MM.1S (cell line): ENCODE results near the gene GNG3.

Experiments
- DNase-seq: peaks from one replicate; pipeline ENCODE4 v3.0.0-alpha.2; 2015
- H2AFZ ChIP-seq: fragments of 300-600 bp; sonication (generic); 2 replicates; pipeline ENCODE4 v1.6.0; 2016; ENCODE audit warnings: antibody characterized with exemption, low read length
- H3F3A ChIP-seq: fragments of 300-600 bp; sonication (generic); 2 replicates; pipeline ENCODE4 v1.6.1; 2016; ENCODE audit warnings: mild to moderate bottlenecking, antibody characterized with exemption, low read length, moderate library complexity, mixed read lengths; ENCODE audit not compliant: insufficient read depth
- H3K27ac ChIP-seq: fragments of 300-600 bp; sonication (generic); 2 replicates; pipeline ENCODE4 v1.5.1; 2016; ENCODE audit warnings: mild to moderate bottlenecking, low read length
- H3K27me3 ChIP-seq: fragments of 300-600 bp; sonication (generic); replicated peaks from 2 replicates; pipeline ENCODE4 v1.6.0; 2016; ENCODE audit warnings: low read length; ENCODE audit not compliant: insufficient read depth
- H3K36me3 ChIP-seq: fragments of 300-600 bp; sonication (generic); replicated peaks from 2 replicates; pipeline ENCODE4 v1.6.1; 2016; ENCODE audit warnings: mild to moderate bottlenecking, low read length, mixed read lengths; ENCODE audit not compliant: insufficient read depth
- H3K4me1 ChIP-seq: fragments of 300-600 bp; sonication (generic); 2 replicates; pipeline ENCODE4 v1.6.1; 2016; ENCODE audit warnings: low read length, mixed read lengths
- H3K4me2 ChIP-seq: fragments of 300-600 bp; sonication (generic); 2 replicates; pipeline ENCODE4 v1.6.0; 2016; ENCODE audit warnings: low read depth, low read length
- H3K4me3 ChIP-seq: fragments of 300-600 bp; sonication (generic); 2 replicates; pipeline ENCODE4 v1.5.1; 2016; ENCODE audit warnings: low read length, mixed read lengths
- H3K79me2 ChIP-seq: fragments of 300-600 bp; sonication (generic); 2 replicates; pipeline ENCODE4 v1.6.1; 2016; ENCODE audit warnings: mixed run types, low read length, mixed read lengths
- H3K9ac ChIP-seq: fragments of 300-600 bp; sonication (generic); 2 replicates; pipeline ENCODE4 v1.6.1; 2016; ENCODE audit warnings: low read length, mixed read lengths
- H3K9me2 ChIP-seq: fragments of 300-600 bp; sonication (generic); replicated peaks from 2 replicates; pipeline ENCODE4 v1.6.1; 2016; ENCODE audit warnings: mild to moderate bottlenecking, low read length, mixed read lengths; ENCODE audit not compliant: insufficient read depth
- H3K9me3 ChIP-seq: fragments of 300-600 bp; sonication (generic); replicated peaks from 2 replicates; pipeline ENCODE4 v1.6.1; 2016; ENCODE audit warnings: mild to moderate bottlenecking, low read length, mixed read lengths; ENCODE audit not compliant: insufficient read depth
- H4K20me1 ChIP-seq: fragments of 300-600 bp; sonication (generic); 2 replicates; pipeline ENCODE4 v1.6.1; 2016; ENCODE audit warnings: mild to moderate bottlenecking, low read length, moderate library complexity, mixed read lengths; ENCODE audit not compliant: insufficient read depth
- CTCF ChIP-seq: fragments of 300-600 bp; sonication (generic); IDR thresholded peaks from 2 replicates; pipeline ENCODE4 v1.5.1; 2016; ENCODE audit warnings: antibody characterized with exemption, low read length, mixed read lengths
- EZH2 ChIP-seq: fragments of 300-600 bp; sonication (generic); optimal IDR thresholded peaks from 2 replicates; pipeline ENCODE3; 2017; ENCODE audit warnings: low read depth, mild to moderate bottlenecking, antibody characterized with exemption, low read length, mixed read lengths
- EZH2phosphoT487 ChIP-seq: fragments of 300-600 bp; sonication (generic); IDR thresholded peaks from 2 replicates; pipeline ENCODE4 v1.6.1; 2018; ENCODE audit warnings: antibody characterized with exemption, low read length

GNG3 gene

GRCh38 chr11:62709247-62710000 is 1.9 kb downstream of the GNG3 start:
- H3F3A ChIP-seq, result peaks cover 61% of the 10 kb centered on the region

GRCh38 chr11:62710001-62710345 is 2.5 kb downstream of the GNG3 start:
- H4K20me1 ChIP-seq, result no peaks in the 10 kb centered on the region
- peak overlapping the region; percentile 80 for H2AFZ ChIP-seq
- H3K9me2 ChIP-seq, result no peaks in the 10 kb centered on the region
- H3K36me3 ChIP-seq, result no peaks in the 10 kb centered on the region
- H3K4me1 ChIP-seq, result peaks cover 61% of the 10 kb centered on the region
- H3K9ac ChIP-seq, result peak overlapping the region; percentile 93
- peaks cover 41% of the 10 kb centered on the region for H3K79me2 ChIP-seq
- H3K9me3 ChIP-seq, result no peaks in the 10 kb centered on the region
- H3K4me2 ChIP-seq, result peak overlapping the region; percentile 96
- peak overlapping the region; percentile 70 for H3K4me3 ChIP-seq
- H3K27me3 ChIP-seq, result no peaks in the 10 kb centered on the region
- H3F3A ChIP-seq, result peaks cover 66% of the 10 kb centered on the region
- peak overlapping the region; percentile 93 for H3K27ac ChIP-seq
- peak; percentile 48 for DNase-seq
- TF ChIP-seq EZH2phosphoT487, result no peak
- no peak for TF ChIP-seq CTCF
- no peak for TF ChIP-seq EZH2

More at GRCh38 chr11:62709247-62710000, 1.9 kb downstream of the GNG3 start:
- Histone ChIP-seq H3K79me2 (peaks cover 41% of the 10 kb centered on the region), H3K4me2 (peak overlapping the region; percentile 96), H2AFZ (peak overlapping the region; percentile 80), H3K4me3 (peak overlapping the region; percentile 70), H3K27me3 (no peaks in the 10 kb centered on the region), H3K9me2 (no peaks in the 10 kb centered on the region), H3K36me3 (no peaks in the 10 kb centered on the region), H3K4me1 (peaks cover 57% of the 10 kb centered on the region), H3K9ac (peak overlapping the region; percentile 93), H3K9me3 (no peaks in the 10 kb centered on the region), H4K20me1 (no peaks in the 10 kb centered on the region), H3K27ac (peak overlapping the region; percentile 93)
- DNase-seq, result peak; percentile 98
- TF ChIP-seq EZH2phosphoT487 (no peak), CTCF (no peak), EZH2 (no peak)

- no peak overlapping the region for H2AFZ ChIP-seq
- peak overlapping the region; percentile 68; the same call in 1 of the 2 replicates for H3K27ac ChIP-seq
- peaks cover 71% of the 10 kb centered on the region for H3F3A ChIP-seq
- H3K27me3 ChIP-seq, result no peaks in the 10 kb centered on the region
- H3K4me2 ChIP-seq, result peak overlapping the region; percentile 19
- H3K79me2 ChIP-seq, result peaks cover 56% of the 10 kb centered on the region
- H3K4me3 ChIP-seq, result no peak overlapping the region
- no peak overlapping the region for H3K9ac ChIP-seq
- H3K4me1 ChIP-seq, result peaks cover 71% of the 10 kb centered on the region
- no peaks in the 10 kb centered on the region for H3K9me2 ChIP-seq
- H4K20me1 ChIP-seq, result no peaks in the 10 kb centered on the region
- DNase-seq, result no peak
- no peaks in the 10 kb centered on the region for H3K9me3 ChIP-seq
- no peak for TF ChIP-seq CTCF
- TF ChIP-seq EZH2phosphoT487, result no peak
- no peak for TF ChIP-seq EZH2
- H3K36me3 ChIP-seq, result peaks cover 15% of the 10 kb centered on the region
Observed at GRCh38 chr11:62712276-62712812, 4.9 kb downstream of the GNG3 start.
